Central memory CD8-positive, alpha-beta T cell (primary cell): ENCODE results near the gene MDK.
A peak's percentile ranks its signal among the peaks of the same experiment; 100 is the strongest.
"Not testable (repeated sequence)": the region's sequence is repeated elsewhere in the genome, so short reads cannot be mapped to it uniquely, and the experiment has no call there.

Source experiments
- ATAC-seq: fragments of 150-1000 bp; cut with Tn5 transposase; replicated peaks from 2 replicates; pipeline ENCODE4 v1.10.0; 2022; ENCODE audit warnings: mild to moderate bottlenecking, moderate FRiP score, moderate number of reproducible peaks; ENCODE audit not compliant: poor library complexity, severe bottlenecking; ENCODE audit errors: extremely low read depth
- DNase-seq, 2 donors: peaks; one replicate each; pipeline ENCODE4 v3.0.0; 2021; ENCODE audit warnings: low spot score in 2 of 2
- H3K27ac Mint-ChIP-seq: one replicate; pipeline ENCODE4 v1.8.0; 2022; ENCODE audit warnings: low read depth, mild to moderate bottlenecking, moderate library complexity, mixed read lengths
- H3K27me3 Mint-ChIP-seq: one replicate; pipeline ENCODE4 v1.8.0; 2022; ENCODE audit warnings: mixed read lengths
- H3K36me3 Mint-ChIP-seq: one replicate; pipeline ENCODE4 v1.8.0; 2022; ENCODE audit warnings: mild to moderate bottlenecking, moderate library complexity, mixed read lengths; ENCODE audit not compliant: insufficient read depth
- H3K4me1 Mint-ChIP-seq: one replicate; pipeline ENCODE4 v1.8.0; 2022; ENCODE audit warnings: mixed read lengths
- H3K4me3 Mint-ChIP-seq: one replicate; pipeline ENCODE4 v1.8.0; 2022; ENCODE audit warnings: mild to moderate bottlenecking, moderate library complexity, mixed read lengths
- H3K9me3 Mint-ChIP-seq: one replicate; pipeline ENCODE4 v1.8.0; 2022; ENCODE audit warnings: mixed read lengths

Gene MDK

DNA sequence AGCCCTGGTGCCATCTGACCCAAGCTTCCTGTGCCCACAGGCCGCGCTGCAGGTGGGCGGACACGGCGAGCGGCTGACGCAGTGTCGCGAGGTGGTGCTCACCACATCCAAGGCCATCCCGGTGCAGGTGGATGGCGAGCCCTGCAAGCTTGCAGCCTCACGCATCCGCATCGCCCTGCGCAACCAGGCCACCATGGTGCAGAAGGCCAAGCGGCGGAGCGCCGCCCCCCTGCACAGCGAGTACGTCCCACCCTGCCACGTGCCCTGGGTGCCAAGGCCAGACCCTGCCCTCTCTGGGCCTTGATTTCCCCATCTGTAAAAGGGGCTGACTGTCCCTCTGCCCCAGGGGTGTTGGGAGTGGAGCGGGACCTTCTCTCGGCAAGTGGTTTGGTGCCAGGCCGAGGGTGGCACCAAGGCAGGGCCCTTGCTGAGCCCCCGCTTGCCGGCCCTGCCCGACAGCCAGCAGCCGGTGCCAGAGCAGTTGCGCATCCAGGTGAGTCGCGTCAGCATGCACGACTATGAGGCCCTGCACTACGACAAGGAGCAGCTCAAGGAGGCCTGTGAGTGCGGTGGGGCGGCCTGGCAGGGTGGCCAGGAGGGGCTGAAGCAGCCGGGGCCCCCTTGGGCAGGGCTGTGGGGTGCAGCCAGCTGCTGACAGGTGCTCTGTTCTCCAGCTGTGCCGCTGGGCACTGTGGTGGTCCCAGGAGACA, 5.9 kb upstream of the MDK start:
- no peak overlapping the region for H3K4me3 Mint-ChIP-seq
- H3K4me1 Mint-ChIP-seq, result peaks cover 7% of the 10 kb centered on the region
- no peak overlapping the region for H3K27ac Mint-ChIP-seq
- DNase-seq, result no peak
- no peaks in the 10 kb centered on the region for H3K27me3 Mint-ChIP-seq
- no peaks in the 10 kb centered on the region for H3K9me3 Mint-ChIP-seq
- ATAC-seq, result no peak
- H3K36me3 Mint-ChIP-seq, result peaks cover 61% of the 10 kb centered on the region

DNA sequence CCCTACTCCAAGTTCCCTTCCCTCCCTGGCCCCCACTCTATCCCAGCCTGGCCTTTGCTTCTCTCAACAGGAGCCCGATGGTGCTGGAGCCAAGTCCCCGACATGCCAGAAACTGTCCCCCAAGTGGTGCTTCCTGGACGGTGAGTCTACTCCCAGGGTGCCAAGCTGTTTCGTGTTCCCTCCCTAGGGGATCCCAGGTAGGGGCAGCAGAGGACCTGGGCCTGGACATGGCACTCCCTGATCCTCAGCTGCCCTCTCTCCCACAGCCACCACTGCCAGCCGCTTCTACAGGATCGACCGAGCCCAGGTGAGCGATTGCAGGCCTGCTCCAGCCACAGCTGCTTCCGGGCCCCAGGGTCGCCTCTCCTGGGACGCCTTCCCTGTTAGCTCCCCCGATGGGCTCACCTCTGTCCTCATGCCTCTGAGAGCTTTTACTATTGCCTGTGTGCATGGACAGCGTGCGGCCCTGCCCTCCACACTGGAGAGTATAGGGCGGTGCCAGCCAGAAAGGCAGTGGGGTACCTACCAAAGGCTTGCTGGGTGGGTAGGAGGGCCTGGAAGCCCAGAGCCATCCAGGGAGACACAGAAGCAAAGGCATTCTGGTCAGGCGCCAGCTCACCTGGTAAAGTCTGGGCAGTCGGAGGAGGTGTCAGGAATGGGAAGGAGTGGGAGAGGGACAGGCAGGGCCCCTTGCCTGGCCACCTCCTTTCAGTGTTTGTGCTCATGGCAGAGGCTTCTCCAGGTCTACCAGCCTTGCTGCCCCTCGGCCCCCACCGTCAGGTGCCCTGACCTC, 5.0 kb upstream of the MDK start:
- H3K9me3 Mint-ChIP-seq, result no peaks in the 10 kb centered on the region
- no peaks in the 10 kb centered on the region for H3K27me3 Mint-ChIP-seq
- no peak overlapping the region for H3K27ac Mint-ChIP-seq
- peaks cover 60% of the 10 kb centered on the region for H3K36me3 Mint-ChIP-seq
- DNase-seq, result no peak
- H3K4me1 Mint-ChIP-seq, result peaks cover 7% of the 10 kb centered on the region
- no peak for ATAC-seq
- no peak overlapping the region for H3K4me3 Mint-ChIP-seq

DNA sequence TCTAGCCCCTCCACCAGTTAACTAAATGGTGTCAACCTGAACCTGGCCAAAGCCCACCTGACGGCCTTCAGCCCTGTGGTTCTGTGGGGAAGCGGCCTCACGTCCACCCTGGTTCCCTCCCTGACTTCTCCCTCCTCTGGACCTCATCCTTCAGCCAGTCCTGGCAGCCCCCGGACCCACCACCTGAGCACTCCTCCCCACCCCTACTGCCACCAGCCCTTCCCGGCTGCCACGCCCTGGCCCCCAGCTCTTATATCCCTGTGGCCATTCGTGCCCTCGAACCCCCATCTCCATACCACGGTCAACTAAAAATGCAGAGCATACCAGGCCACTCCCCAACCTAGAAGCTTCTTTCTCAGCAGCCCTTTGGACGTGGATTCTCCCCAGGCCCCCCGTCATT, 4.2 kb upstream of the MDK start:
- Mint-ChIP-seq H3K4me3 (no peak overlapping the region), H3K27ac (no peak overlapping the region), H3K36me3 (peaks cover 60% of the 10 kb centered on the region), H3K4me1 (peaks cover 12% of the 10 kb centered on the region), H3K9me3 (no peaks in the 10 kb centered on the region), H3K27me3 (peaks cover 5% of the 10 kb centered on the region)
- DNase-seq (no peak), ATAC-seq (no peak)

DNA sequence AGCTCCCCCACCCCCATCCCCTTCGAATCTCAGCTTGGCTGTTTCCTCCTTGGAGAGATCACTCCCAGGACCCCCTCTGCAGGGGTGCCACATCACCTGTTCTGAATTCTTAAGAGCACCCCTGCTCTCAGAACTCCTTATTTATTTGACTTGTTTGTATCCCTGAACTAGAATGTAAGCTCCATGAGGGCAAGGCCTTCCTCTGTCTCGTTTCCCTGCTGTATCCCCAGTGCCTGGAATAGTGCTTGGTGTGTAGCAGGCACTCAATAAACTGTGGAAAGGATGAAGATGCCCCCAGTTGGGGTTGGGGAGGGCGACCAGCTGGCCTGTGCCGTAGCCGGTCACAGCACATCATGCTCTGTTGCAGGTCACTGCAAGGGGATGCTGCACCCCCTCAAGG, 3.6 kb upstream of the MDK start:
- ATAC-seq (no peak), DNase-seq (no peak)
- Mint-ChIP-seq H3K27ac (no peak overlapping the region), H3K4me3 (no peak overlapping the region), H3K9me3 (no peaks in the 10 kb centered on the region), H3K27me3 (peaks cover 7% of the 10 kb centered on the region), H3K36me3 (peaks cover 58% of the 10 kb centered on the region), H3K4me1 (peaks cover 13% of the 10 kb centered on the region)

DNA sequence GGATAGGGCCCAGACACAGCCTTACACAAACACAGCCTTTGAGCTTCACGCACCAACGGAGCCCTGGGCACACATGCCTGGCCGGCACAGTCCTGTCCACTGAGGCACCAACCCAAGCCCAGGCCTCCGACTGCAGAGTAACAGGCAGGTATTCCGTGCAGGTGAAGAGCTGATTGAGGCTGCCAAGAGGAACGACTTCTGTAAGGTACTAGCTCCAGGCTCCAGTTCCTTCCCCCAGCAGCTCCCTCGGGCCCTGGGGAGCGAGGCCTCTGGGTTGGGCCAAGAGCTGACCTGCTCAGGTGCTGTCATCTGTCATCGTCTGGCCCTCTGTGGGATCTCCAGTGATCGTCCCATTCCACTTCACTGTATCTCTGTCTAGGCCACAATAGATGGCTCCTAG, 3.2 kb upstream of the MDK start:
- H3K4me3 Mint-ChIP-seq, result peak overlapping the region; percentile 20
- DNase-seq (no peak), ATAC-seq (no peak)
- no peak overlapping the region for H3K27ac Mint-ChIP-seq
- H3K36me3 Mint-ChIP-seq, result peaks cover 55% of the 10 kb centered on the region
- H3K4me1 Mint-ChIP-seq, result peaks cover 13% of the 10 kb centered on the region
- no peaks in the 10 kb centered on the region for H3K9me3 Mint-ChIP-seq
- peaks cover 7% of the 10 kb centered on the region for H3K27me3 Mint-ChIP-seq

DNA sequence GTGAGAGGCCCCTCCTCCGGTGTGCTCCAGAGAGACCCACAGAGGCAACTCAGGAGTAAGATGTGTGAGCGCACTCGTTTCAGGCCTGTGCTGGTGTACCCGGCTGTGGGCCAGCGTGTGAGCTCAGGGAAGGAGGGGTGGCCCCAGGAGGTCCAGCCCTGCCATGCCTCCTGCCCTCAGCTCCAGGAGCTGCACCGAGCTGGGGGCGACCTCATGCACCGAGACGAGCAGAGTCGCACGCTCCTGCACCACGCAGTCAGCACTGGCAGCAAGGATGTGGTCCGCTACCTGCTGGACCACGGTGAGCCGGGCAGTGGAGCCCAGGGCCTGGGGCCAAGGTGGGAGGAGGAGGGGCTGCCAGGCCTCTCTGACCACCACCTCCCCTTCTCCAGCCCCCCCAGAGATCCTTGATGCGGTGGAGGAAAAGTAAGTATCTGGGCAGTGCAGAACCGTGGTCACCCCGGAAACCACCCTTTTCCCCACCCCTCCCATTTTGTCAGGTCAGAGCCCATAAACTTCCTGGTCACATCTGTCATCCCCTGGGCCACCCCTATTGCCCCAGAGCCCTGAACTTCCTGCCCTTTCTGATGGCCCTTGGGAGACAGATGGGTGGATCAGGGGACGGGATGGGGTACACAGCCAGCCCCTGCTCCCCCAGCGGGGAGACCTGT, 2.5 kb upstream of the MDK start:
- H3K4me3 Mint-ChIP-seq, result peak overlapping the region; percentile 54
- DNase-seq (no peak), ATAC-seq (peak; percentile 10)
- peak overlapping the region; percentile 16 for H3K27ac Mint-ChIP-seq
- no peaks in the 10 kb centered on the region for H3K9me3 Mint-ChIP-seq
- H3K27me3 Mint-ChIP-seq, result peaks cover 7% of the 10 kb centered on the region
- peaks cover 13% of the 10 kb centered on the region for H3K4me1 Mint-ChIP-seq
- H3K36me3 Mint-ChIP-seq, result peaks cover 52% of the 10 kb centered on the region

DNA sequence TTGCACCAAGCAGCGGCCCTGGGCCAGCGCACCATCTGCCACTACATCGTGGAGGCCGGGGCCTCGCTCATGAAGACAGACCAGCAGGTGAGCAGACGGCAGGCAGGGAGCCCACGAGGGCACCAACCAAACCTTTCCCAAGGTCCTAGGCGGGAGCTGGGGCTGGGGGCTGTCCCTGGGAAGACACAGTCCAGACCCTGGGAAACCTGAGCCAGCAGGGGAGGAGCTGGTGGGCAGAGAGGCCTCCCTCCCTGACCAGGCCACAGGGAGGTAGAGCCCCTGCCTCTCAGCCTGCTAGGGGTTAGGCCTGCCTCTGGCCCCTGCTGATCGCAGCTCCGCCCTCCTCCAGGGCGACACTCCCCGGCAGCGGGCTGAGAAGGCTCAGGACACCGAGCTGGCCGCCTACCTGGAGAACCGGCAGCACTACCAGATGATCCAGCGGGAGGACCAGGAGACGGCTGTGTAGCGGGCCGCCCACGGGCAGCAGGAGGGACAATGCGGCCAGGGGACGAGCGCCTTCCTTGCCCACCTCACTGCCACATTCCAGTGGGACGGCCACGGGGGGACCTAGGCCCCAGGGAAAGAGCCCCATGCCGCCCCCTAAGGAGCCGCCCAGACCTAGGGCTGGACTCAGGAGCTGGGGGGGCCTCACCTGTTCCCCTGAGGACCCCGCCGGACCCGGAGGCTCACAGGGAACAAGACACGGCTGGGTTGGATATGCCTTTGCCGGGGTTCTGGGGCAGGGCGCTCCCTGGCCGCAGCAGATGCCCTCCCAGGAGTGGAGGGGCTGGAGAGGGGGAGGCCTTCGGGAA, 1.8 kb upstream of the MDK start:
- Mint-ChIP-seq H3K4me1 (peaks cover 13% of the 10 kb centered on the region), H3K36me3 (peaks cover 48% of the 10 kb centered on the region), H3K27me3 (peaks cover 10% of the 10 kb centered on the region), H3K4me3 (peak overlapping the region; percentile 76), H3K27ac (peak overlapping the region; percentile 81)
- not testable (repeated sequence) for ATAC-seq, H3K9me3 Mint-ChIP-seq, DNase-seq

DNA sequence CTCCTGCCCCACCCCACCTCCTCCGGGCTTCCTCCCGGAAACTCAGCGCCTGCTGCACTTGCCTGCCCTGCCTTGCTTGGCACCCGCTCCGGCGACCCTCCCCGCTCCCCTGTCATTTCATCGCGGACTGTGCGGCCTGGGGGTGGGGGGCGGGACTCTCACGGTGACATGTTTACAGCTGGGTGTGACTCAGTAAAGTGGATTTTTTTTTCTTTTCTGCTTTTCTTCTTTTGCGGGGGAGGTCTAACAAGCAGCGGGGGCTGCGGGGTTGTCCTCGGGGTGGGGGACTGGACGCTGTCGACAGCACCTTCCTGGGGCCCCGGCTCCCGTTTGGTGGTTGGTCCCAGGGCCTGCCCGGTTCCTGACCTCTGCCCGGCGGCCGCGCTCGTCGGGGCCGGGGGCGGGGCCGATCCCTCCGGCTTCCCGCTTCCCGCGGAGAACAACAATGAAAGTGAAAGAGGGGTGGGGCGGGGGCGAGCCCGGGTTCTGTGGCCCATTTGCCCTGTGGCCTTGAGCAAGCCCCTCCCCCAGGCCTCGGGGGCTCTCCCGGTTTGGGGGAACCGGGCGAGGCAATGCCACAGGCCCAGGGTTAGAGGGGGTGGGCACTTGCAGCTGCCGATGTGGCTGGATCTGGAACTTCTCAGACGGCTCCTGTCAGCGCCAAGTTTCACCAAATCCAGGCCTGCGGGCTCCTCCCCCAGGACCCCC, 975 bp upstream of the MDK start:
- no peak for DNase-seq
- H3K9me3 Mint-ChIP-seq, result no peaks in the 10 kb centered on the region
- ATAC-seq, result peak; percentile 41
- H3K4me1 Mint-ChIP-seq, result peaks cover 13% of the 10 kb centered on the region
- peaks cover 18% of the 10 kb centered on the region for H3K27me3 Mint-ChIP-seq
- peak overlapping the region; percentile 81 for H3K27ac Mint-ChIP-seq
- H3K4me3 Mint-ChIP-seq, result peak overlapping the region; percentile 76
- peaks cover 40% of the 10 kb centered on the region for H3K36me3 Mint-ChIP-seq

DNA sequence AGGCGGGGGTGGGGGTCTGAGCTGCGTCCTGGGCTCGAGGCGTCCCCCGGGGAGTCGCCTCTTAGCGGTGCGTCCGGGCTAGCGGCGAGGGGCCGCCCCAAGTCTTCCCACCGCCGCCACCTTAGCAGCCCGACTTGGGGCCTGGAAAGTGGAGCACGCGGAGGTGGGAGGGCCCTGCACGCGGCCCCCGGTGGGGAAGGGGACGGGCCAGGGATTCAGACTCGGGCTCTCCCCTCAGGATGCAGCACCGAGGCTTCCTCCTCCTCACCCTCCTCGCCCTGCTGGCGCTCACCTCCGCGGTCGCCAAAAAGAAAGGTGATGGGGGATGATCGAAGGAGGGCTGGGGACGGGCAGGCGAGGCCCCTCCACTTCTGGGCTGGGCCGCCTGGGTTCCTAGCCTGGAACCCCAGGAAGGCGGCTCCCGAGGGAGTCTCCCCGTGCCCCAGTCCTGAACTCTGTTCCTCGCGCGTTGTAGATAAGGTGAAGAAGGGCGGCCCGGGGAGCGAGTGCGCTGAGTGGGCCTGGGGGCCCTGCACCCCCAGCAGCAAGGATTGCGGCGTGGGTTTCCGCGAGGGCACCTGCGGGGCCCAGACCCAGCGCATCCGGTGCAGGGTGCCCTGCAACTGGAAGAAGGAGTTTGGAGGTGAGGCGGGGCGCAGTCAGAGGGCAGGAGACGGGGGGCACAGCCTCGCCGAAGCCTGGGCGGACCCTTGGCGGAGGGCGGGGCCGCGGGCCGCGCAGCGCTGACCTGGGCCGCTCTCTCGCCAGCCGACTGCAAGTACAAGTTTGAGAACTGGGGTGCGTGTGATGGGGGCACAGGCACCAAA, 563 bp downstream of the MDK start:
- no peak for ATAC-seq
- H3K27me3 Mint-ChIP-seq, result peaks cover 34% of the 10 kb centered on the region

DNA sequence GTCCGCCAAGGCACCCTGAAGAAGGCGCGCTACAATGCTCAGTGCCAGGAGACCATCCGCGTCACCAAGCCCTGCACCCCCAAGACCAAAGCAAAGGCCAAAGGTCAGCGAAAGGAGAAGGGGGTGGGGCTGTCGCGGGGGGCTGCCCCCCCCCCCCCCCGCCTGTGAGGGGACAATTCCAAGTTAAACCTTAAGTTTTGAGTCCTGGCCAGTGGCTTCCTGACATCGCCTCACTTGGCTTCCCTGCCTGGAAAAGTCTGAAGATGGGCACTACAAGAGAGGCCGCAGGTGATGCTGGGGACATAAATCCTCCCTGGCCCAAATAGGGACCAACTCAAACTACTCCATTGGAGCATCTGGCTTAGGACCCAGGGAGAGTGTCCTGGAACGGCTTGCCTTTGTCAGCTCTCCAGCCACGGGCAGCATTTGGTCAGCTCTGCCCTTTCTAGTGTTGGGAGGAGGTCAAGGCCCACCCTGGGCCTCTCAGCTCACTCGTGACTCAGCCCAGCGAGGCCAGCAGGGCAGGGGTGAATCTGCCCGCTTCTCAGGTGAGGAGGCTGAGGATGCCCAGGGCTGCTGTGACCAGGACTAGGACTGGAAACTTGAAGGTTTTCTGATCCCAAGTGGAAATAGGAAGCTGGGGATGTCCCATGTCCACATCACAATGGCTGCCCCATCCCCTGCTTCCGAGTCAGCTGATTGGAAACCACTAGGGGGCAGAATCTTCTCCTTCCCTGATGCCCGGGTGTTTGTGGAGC, 1.4 kb downstream of the MDK start:
- no peaks in the 10 kb centered on the region for H3K9me3 Mint-ChIP-seq
- H3K27me3 Mint-ChIP-seq, result peaks cover 42% of the 10 kb centered on the region
- ATAC-seq (no peak), DNase-seq (no peak)
- peak overlapping the region; percentile 41 for H3K4me3 Mint-ChIP-seq
- H3K36me3 Mint-ChIP-seq, result peaks cover 20% of the 10 kb centered on the region
- peaks cover 20% of the 10 kb centered on the region for H3K4me1 Mint-ChIP-seq
- no peak overlapping the region for H3K27ac Mint-ChIP-seq

More for the DNA sequence above, 563 bp downstream of the MDK start:
- H3K9me3 Mint-ChIP-seq, result no peaks in the 10 kb centered on the region
- peaks cover 13% of the 10 kb centered on the region for H3K4me1 Mint-ChIP-seq
- peak overlapping the region; percentile 69 for H3K4me3 Mint-ChIP-seq
- H3K27ac Mint-ChIP-seq, result no peak overlapping the region
- DNase-seq, result no peak
- peaks cover 27% of the 10 kb centered on the region for H3K36me3 Mint-ChIP-seq

DNA sequence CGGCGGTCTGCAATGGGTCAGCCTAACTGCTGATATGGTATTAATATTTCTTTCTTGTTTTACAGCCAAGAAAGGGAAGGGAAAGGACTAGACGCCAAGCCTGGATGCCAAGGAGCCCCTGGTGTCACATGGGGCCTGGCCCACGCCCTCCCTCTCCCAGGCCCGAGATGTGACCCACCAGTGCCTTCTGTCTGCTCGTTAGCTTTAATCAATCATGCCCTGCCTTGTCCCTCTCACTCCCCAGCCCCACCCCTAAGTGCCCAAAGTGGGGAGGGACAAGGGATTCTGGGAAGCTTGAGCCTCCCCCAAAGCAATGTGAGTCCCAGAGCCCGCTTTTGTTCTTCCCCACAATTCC, 1.9 kb downstream of the MDK start:
- DNase-seq (no peak), ATAC-seq (no peak)
- Mint-ChIP-seq H3K27ac (no peak overlapping the region), H3K4me1 (peaks cover 25% of the 10 kb centered on the region), H3K27me3 (peaks cover 47% of the 10 kb centered on the region), H3K36me3 (peaks cover 22% of the 10 kb centered on the region), H3K4me3 (peak overlapping the region; percentile 41), H3K9me3 (no peaks in the 10 kb centered on the region)
